ENCODE results near the gene ICE2. TPM values are rescaled to one million over a fixed set of nuclear protein-coding genes. Genes with fewer than 3 reads are reported as not detected.

ICE2 gene
- 61.7 TPM for total RNA-seq

- peak; percentile 98 for DNase-seq
Observed at GRCh38 chr15:60478566-60479360, at the start of gene ICE2. Gene ICE2 (minus strand): TSS chr15:60479142. CDS start chr15:60477977, 1,165 bp downstream.

- DNase-seq, result no peak
Observed at GRCh38 chr15:60528530-60528929, 49.6 kb upstream of the ICE2 start.

GRCh38 chr15:60527456-60527855 lies 48.5 kb upstream of the ICE2 start:
- peak; percentile 22 for DNase-seq

GRCh38 chr15:60526127-60526616 lies 47.2 kb upstream of the ICE2 start:
- DNase-seq, result peak; percentile 42

- DNase-seq, result peak; percentile 11
Observed at GRCh38 chr15:60525341-60526039, 46.5 kb upstream of the ICE2 start.

GRCh38 chr15:60523056-60523455 lies 44.1 kb upstream of the ICE2 start:
- DNase-seq, result no peak

GRCh38 chr15:60520825-60521368 lies 42.0 kb upstream of the ICE2 start:
- DNase-seq, result peak; percentile 80

GRCh38 chr15:60520013-60520824 lies 41.3 kb upstream of the ICE2 start:
- DNase-seq, result no peak

- no peak for DNase-seq
Observed at GRCh38 chr15:60519218-60519617, 40.3 kb upstream of the ICE2 start.

GRCh38 chr15:60518511-60518910 lies 39.6 kb upstream of the ICE2 start:
- no peak for DNase-seq

- DNase-seq, result no peak
Observed at GRCh38 chr15:60514261-60514881, 35.4 kb upstream of the ICE2 start.

- no peak for DNase-seq
Observed at GRCh38 chr15:60513676-60514075, 34.7 kb upstream of the ICE2 start.

- no peak for DNase-seq
Observed at GRCh38 chr15:60512937-60513336, 34.0 kb upstream of the ICE2 start.

GRCh38 chr15:60511351-60512031 lies 32.5 kb upstream of the ICE2 start:
- DNase-seq, result peak; percentile 77

- DNase-seq, result no peak
Observed at GRCh38 chr15:60510006-60510405, 31.1 kb upstream of the ICE2 start.

GRCh38 chr15:60509470-60509869 lies 30.5 kb upstream of the ICE2 start:
- DNase-seq, result no peak

GRCh38 chr15:60508442-60508841 lies 29.5 kb upstream of the ICE2 start:
- DNase-seq, result no peak

- peak; percentile 83 for DNase-seq
Observed at GRCh38 chr15:60507596-60508424, 28.9 kb upstream of the ICE2 start.

GRCh38 chr15:60496853-60497252 lies 17.9 kb upstream of the ICE2 start:
- no peak for DNase-seq

GRCh38 chr15:60494108-60494507 lies 15.2 kb upstream of the ICE2 start:
- DNase-seq, result no peak
